ENCODE data around the gene NANOS2. TPM values are rescaled to one million over a fixed set of nuclear protein-coding genes. Genes with fewer than 3 reads are reported as not detected.

NANOS2 gene
- total and polyA plus RNA-seq, 9 of the 15 experiments (the other 6 are each of a cell fraction or from before 2014, with no cell fraction given), result not detected

GRCh38 chr19:45887200-45887710 is 27.3 kb downstream of the NANOS2 start:
- Histone ChIP-seq H3K9me3 (replicated peaks; ENCODE audit: control insufficient read depth, insufficient read depth, low read depth, low read length) (no peaks in the 10 kb centered on the region), H3K4me1 (replicated peaks in 1 of 2; ENCODE audit: control insufficient read depth in 2 of 2, insufficient read depth in 2 of 2, low read length in 2 of 2) (peaks cover 32 to 57% of the 10 kb centered on the region in 2 experiments; a peak in 4 of 5 replicates), H3K79me2 (ENCODE audit: control insufficient read depth, insufficient read depth, low read length) (peaks cover 25% of the 10 kb centered on the region), H4K20me1 (replicated peaks; ENCODE audit: control insufficient read depth, insufficient read depth, low read length) (no peaks in the 10 kb centered on the region), H3K36me3 (ENCODE audit: control insufficient read depth, insufficient read depth, low read length) (peaks cover 13% of the 10 kb centered on the region; the same call in 1 of the 3 replicates), H3K9ac (ENCODE audit: insufficient read depth in 1 of 2, low read depth in 2 of 2, low read length in 2 of 2) (peak overlapping the region; percentile 80 to 97), H3K4me2 (ENCODE audit: insufficient read depth, low read length) (peak overlapping the region; percentile 87), H3K27ac (ENCODE audit: extremely low read depth, low read depth, low read length) (peak overlapping the region; percentile 94), H3K9me1 (ENCODE audit: control insufficient read depth, insufficient read depth, low read length) (no peaks in the 10 kb centered on the region), H3K4me3 (peak overlapping the region; percentile 58), H2AFZ (ENCODE audit: low read depth, low read length) (peak overlapping the region; percentile 93), H3K27me3 (ENCODE audit: control insufficient read depth in 2 of 2, insufficient read depth in 2 of 2, low read length in 2 of 2) (no peaks in the 10 kb centered on the region)
- no peak for ATAC-seq
- DNase-seq (ENCODE audit: extremely low read depth in 1 of 4, low spot score in 3 of 4), result no peak
- CTCF ChIA-PET (ENCODE audit: low intra/inter-chr PET ratio), result interaction anchor here (2.6 kb wide), 1 partner anchor 23 kb away, joined by 14 read pairs; the partner anchor contains the start of genes FOXA3 and SYMPK
- FAIRE-seq, result no peak
- POLR2A ChIA-PET, result interaction anchor here (0.6 to 2.0 kb wide), 2 partner anchors 14 to 524 kb away, joined by 3 to 4 read pairs; no protein-coding TSS in a partner anchor
- intact Hi-C loops (cut with micrococcal nuclease) (no loop called here), in situ Hi-C loops (cut with MboI) (no loop called here)
- TSS peak; percentile 89 for BruUV-seq (replicated peaks)
- 19% methylated on average over 10 of the region's 10 CpGs for WGBS (ENCODE audit: insufficient coverage, low coverage, missing lambda C conversion rate)
- TF ChIP-seq ADNP (tag; IDR thresholded peaks at IDR 0.05), result peak; percentile 77; the same call in 1 of the 2 replicates
- TF ChIP-seq, protein P1, sequence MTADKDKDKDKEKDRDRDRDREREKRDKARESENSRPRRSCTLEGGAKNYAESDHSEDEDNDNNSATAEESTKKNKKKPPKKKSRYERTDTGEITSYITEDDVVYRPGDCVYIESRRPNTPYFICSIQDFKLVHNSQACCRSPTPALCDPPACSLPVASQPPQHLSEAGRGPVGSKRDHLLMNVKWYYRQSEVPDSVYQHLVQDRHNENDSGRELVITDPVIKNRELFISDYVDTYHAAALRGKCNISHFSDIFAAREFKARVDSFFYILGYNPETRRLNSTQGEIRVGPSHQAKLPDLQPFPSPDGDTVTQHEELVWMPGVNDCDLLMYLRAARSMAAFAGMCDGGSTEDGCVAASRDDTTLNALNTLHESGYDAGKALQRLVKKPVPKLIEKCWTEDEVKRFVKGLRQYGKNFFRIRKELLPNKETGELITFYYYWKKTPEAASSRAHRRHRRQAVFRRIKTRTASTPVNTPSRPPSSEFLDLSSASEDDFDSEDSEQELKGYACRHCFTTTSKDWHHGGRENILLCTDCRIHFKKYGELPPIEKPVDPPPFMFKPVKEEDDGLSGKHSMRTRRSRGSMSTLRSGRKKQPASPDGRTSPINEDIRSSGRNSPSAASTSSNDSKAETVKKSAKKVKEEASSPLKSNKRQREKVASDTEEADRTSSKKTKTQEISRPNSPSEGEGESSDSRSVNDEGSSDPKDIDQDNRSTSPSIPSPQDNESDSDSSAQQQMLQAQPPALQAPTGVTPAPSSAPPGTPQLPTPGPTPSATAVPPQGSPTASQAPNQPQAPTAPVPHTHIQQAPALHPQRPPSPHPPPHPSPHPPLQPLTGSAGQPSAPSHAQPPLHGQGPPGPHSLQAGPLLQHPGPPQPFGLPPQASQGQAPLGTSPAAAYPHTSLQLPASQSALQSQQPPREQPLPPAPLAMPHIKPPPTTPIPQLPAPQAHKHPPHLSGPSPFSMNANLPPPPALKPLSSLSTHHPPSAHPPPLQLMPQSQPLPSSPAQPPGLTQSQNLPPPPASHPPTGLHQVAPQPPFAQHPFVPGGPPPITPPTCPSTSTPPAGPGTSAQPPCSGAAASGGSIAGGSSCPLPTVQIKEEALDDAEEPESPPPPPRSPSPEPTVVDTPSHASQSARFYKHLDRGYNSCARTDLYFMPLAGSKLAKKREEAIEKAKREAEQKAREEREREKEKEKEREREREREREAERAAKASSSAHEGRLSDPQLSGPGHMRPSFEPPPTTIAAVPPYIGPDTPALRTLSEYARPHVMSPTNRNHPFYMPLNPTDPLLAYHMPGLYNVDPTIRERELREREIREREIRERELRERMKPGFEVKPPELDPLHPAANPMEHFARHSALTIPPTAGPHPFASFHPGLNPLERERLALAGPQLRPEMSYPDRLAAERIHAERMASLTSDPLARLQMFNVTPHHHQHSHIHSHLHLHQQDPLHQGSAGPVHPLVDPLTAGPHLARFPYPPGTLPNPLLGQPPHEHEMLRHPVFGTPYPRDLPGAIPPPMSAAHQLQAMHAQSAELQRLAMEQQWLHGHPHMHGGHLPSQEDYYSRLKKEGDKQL (CRISPR knock-in tag; IDR thresholded peaks at IDR 0.05; ENCODE audit: borderline replicate concordance), result no peak
- peak in 1 of 2 experiments; percentile 64; a peak in 1 of 3 replicates for TF ChIP-seq CBX3 (IDR thresholded peaks at IDR 0.05; ENCODE audit: borderline replicate concordance in 1 of 2, low read length in 2 of 2)
- TF ChIP-seq SP1 (CRISPR knock-in tag; IDR thresholded peaks at IDR 0.05), result peak; percentile 37; the same call in 1 of the 2 replicates
- peak; percentile 37; the same call in 1 of the 2 replicates for TF ChIP-seq SMARCE1 (IDR thresholded peaks at IDR 0.05)
- no peak for TF ChIP-seq ZNF224 (CRISPR knock-in tag; IDR thresholded peaks at IDR 0.05)
- TF ChIP-seq, protein P2, sequence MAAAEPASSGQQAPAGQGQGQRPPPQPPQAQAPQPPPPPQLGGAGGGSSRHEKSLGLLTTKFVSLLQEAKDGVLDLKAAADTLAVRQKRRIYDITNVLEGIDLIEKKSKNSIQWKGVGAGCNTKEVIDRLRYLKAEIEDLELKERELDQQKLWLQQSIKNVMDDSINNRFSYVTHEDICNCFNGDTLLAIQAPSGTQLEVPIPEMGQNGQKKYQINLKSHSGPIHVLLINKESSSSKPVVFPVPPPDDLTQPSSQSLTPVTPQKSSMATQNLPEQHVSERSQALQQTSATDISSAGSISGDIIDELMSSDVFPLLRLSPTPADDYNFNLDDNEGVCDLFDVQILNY (CRISPR knock-in tag; IDR thresholded peaks at IDR 0.05), result no peak
- no peak for TF ChIP-seq ZNF239 (CRISPR knock-in tag; IDR thresholded peaks at IDR 0.05)
- no peak for TF ChIP-seq MBD2 (IDR thresholded peaks at IDR 0.05; ENCODE audit: borderline replicate concordance, low read depth)
- TF ChIP-seq ZNF639 (CRISPR knock-in tag; conservative IDR thresholded peaks at IDR 0.05 in 1 of 2, IDR thresholded peaks at IDR 0.05 in 1 of 2), result peak in 1 of 2 experiments; percentile 71; a peak in 2 of 4 replicates
- peak; percentile 37; the same call in 1 of the 2 replicates for TF ChIP-seq ZNF384 (IDR thresholded peaks at IDR 0.05; ENCODE audit: low read depth, low read length)
- TF ChIP-seq EGR1 (conservative IDR thresholded peaks at IDR 0.05), result 0 out of 2 replicates have a peak, but pooled peaks have one; percentile 16
- no peak for TF ChIP-seq PML (IDR thresholded peaks at IDR 0.05; ENCODE audit: low read length)
- no peak for TF ChIP-seq ZKSCAN1 (IDR thresholded peaks at IDR 0.05; ENCODE audit: low read depth, low read length)
- peak; percentile 94 for TF ChIP-seq SMARCA5 (IDR thresholded peaks at IDR 0.05)

Measured in K562 (cell line).